Neural cell (in vitro differentiated cells): ENCODE data around the gene MAGEC3. TPM values are rescaled to one million over a fixed set of nuclear protein-coding genes. Genes with fewer than 3 reads are reported as not detected.

Source experiments
- H2AFZ ChIP-seq: fragments of 200-600, 300-800 bp; sonication (generic), shearing (Covaris generic); 2 replicates; pipeline ENCODE4 v1.6.0; 2014; ENCODE audit warnings: low read depth, mild to moderate bottlenecking, antibody characterized with exemption, low read length, moderate library complexity
- H3F3A ChIP-seq: fragments of 200-600 bp; shearing (Covaris generic); 2 replicates; pipeline ENCODE4 v1.6.1; 2016; ENCODE audit warnings: mild to moderate bottlenecking, moderate library complexity, mixed read lengths, antibody characterized with exemption, low read length; ENCODE audit not compliant: insufficient read depth, poor library complexity, severe bottlenecking
- H3K27ac ChIP-seq: fragments of 200-600, 300-800 bp; sonication (generic), shearing (Covaris generic); 2 replicates; pipeline ENCODE4 v1.5.1; 2014; ENCODE audit warnings: mild to moderate bottlenecking, low read length, moderate library complexity
- H3K27me3 ChIP-seq: fragments of 300-800, 200-600 bp; sonication (generic), shearing (Covaris generic); 2 replicates; pipeline ENCODE4 v1.6.0; 2014; ENCODE audit warnings: mild to moderate bottlenecking, low read depth, low read length, moderate library complexity; ENCODE audit not compliant: insufficient read depth
- H3K36me3 ChIP-seq: fragments of 300-800, 200-600 bp; sonication (generic), shearing (Covaris generic); 2 replicates; pipeline ENCODE4 v1.5.1; 2014; ENCODE audit warnings: mild to moderate bottlenecking, antibody characterized with exemption, low read length, moderate library complexity; ENCODE audit not compliant: insufficient read depth
- H3K4me2 ChIP-seq: fragments of 300-800, 200-600 bp; sonication (generic), shearing (Covaris generic); 2 replicates; pipeline ENCODE4 v1.6.0; 2014; ENCODE audit warnings: mild to moderate bottlenecking, low read length
- H3K4me3 ChIP-seq: fragments of 300-800, 200-600 bp; sonication (generic), shearing (Covaris generic); 2 replicates; pipeline ENCODE4 v1.5.1; 2014; ENCODE audit warnings: mild to moderate bottlenecking, low read length, moderate library complexity
- H3K79me2 ChIP-seq: fragments of 200-600 bp; shearing (Covaris generic); replicated peaks from 2 replicates; pipeline ENCODE4 v1.6.0; 2014; ENCODE audit warnings: mild to moderate bottlenecking, low read length, moderate library complexity; ENCODE audit not compliant: insufficient read depth
- H3K9ac ChIP-seq: fragments of 300-800, 200-600 bp; sonication (generic), shearing (Covaris generic); 2 replicates; pipeline ENCODE4 v1.6.1; 2016; ENCODE audit warnings: mild to moderate bottlenecking, low read length, mixed read lengths
- H3K9me2 ChIP-seq: fragments of 200-600 bp; shearing (Covaris generic); 2 replicates; pipeline ENCODE4 v1.6.1; 2016; ENCODE audit warnings: mild to moderate bottlenecking, low read length, mixed read lengths; ENCODE audit not compliant: insufficient read depth
- H3K9me3 ChIP-seq: fragments of 200-600, 300-800 bp; sonication (generic), shearing (Covaris generic); 2 replicates; pipeline ENCODE4 v1.6.1; 2016; ENCODE audit warnings: mild to moderate bottlenecking, mixed run types, low read length, moderate library complexity, mixed read lengths
- H4K20me1 ChIP-seq: fragments of 200-600 bp; shearing (Covaris generic); 2 replicates; pipeline ENCODE4 v1.6.1; 2016; ENCODE audit warnings: mild to moderate bottlenecking, mixed run types; ENCODE audit not compliant: insufficient read depth
- EP300 ChIP-seq: fragments of 450-650 bp; conservative IDR thresholded peaks from 2 replicates; pipeline ENCODE4 v1.6.1; 2014; ENCODE audit warnings: antibody characterized with exemption, mild to moderate bottlenecking, moderate library complexity; ENCODE audit not compliant: poor library complexity, severe bottlenecking
- EZH2 ChIP-seq: fragments of 200-600, 300-800 bp; shearing (Covaris generic), sonication (generic); IDR thresholded peaks from 2 replicates; pipeline ENCODE4 v1.6.1; 2014; ENCODE audit warnings: antibody characterized with exemption, low read length, borderline replicate concordance, mild to moderate bottlenecking; ENCODE audit not compliant: insufficient read depth, poor library complexity, severe bottlenecking
- MXI1 ChIP-seq: fragments of 450-650 bp; conservative IDR thresholded peaks from 2 replicates; pipeline ENCODE4 v1.6.1; 2014; ENCODE audit warnings: antibody characterized with exemption, mild to moderate bottlenecking; ENCODE audit not compliant: poor library complexity, severe bottlenecking
- POLR2AphosphoS5 ChIP-seq: IDR thresholded peaks from 2 replicates; pipeline ENCODE4 v1.6.1; 2012
- RAD21 ChIP-seq: fragments of 450-650 bp; conservative IDR thresholded peaks from 2 replicates; pipeline ENCODE4 v1.6.1; 2014; ENCODE audit warnings: antibody characterized with exemption, mild to moderate bottlenecking, moderate library complexity
- REST ChIP-seq: IDR thresholded peaks from 2 replicates; pipeline ENCODE4 v1.6.1; 2012; ENCODE audit warnings: borderline replicate concordance
- SMC3 ChIP-seq: fragments of 450-650 bp; conservative IDR thresholded peaks from 2 replicates; pipeline ENCODE4 v1.6.1; 2014; ENCODE audit warnings: antibody characterized with exemption, mild to moderate bottlenecking, moderate library complexity; ENCODE audit not compliant: poor library complexity
- TAF1 ChIP-seq: IDR thresholded peaks from 2 replicates; pipeline ENCODE4 v1.6.1; 2012; ENCODE audit warnings: low read depth
- polyA plus RNA-seq: library from polyadenylated mRNA; depleted of rRNA; stranded (reverse); fragments of >200 nt; gene quantifications from 2 replicates; pipeline ENCODE4 v1.2.3, GENCODE V29; 2014

Gene MAGEC3
- polyA plus RNA-seq, 1 donor from 2014 or later = 2.3 TPM

GRCh38 chrX:141832247-141832646 is 5.9 kb upstream of the MAGEC3 start:
- no peak for TF ChIP-seq MXI1
- TF ChIP-seq EP300 = no peak
- no peak for TF ChIP-seq POLR2AphosphoS5
- no peak for TF ChIP-seq TAF1
- TF ChIP-seq SMC3 = no peak
- no peak for TF ChIP-seq RAD21
- TF ChIP-seq REST = no peak
- no peaks in the 10 kb centered on the region for H3K27me3 ChIP-seq
- H3K27ac ChIP-seq = no peak overlapping the region
- no peaks in the 10 kb centered on the region for H3K9me2 ChIP-seq
- H4K20me1 ChIP-seq = no peaks in the 10 kb centered on the region
- H3K9ac ChIP-seq = no peak overlapping the region
- H3K9me3 ChIP-seq = no peaks in the 10 kb centered on the region
- no peaks in the 10 kb centered on the region for H3K79me2 ChIP-seq
- no peaks in the 10 kb centered on the region for H3F3A ChIP-seq
- H2AFZ ChIP-seq = no peak overlapping the region
- no peak overlapping the region for H3K4me3 ChIP-seq
- no peak overlapping the region for H3K4me2 ChIP-seq
- no peaks in the 10 kb centered on the region for H3K36me3 ChIP-seq

DNA sequence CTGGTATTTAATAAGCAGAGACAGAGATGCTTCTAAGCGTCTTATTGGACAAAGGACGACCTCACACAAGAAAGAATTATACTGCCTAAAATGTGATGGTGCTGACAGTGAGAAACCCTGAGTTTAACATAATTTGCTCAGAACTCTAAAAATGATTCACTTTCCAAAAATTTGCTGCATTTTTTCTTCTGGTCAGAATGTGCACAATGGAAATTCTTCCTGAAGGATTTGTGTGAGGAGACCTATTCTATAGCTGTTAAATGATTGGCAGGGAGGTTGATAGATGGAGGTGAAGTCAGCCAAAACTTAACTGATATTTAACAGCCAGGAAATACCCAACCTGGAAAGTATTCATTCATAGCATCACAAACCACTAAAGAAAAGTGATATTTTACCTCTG is 1.7 kb downstream of the MAGEC3 start:
- no peaks in the 10 kb centered on the region for H3F3A ChIP-seq
- H3K4me2 ChIP-seq = no peak overlapping the region
- H3K9ac ChIP-seq = no peak overlapping the region
- H4K20me1 ChIP-seq = no peaks in the 10 kb centered on the region
- H3K27ac ChIP-seq = no peak overlapping the region
- no peaks in the 10 kb centered on the region for H3K9me2 ChIP-seq
- no peak for TF ChIP-seq RAD21
- TF ChIP-seq EZH2 = no peak
- TF ChIP-seq MXI1 = no peak
- no peak for TF ChIP-seq EP300
- TF ChIP-seq REST = no peak
- no peaks in the 10 kb centered on the region for H3K9me3 ChIP-seq
- no peak overlapping the region for H2AFZ ChIP-seq
- no peaks in the 10 kb centered on the region for H3K27me3 ChIP-seq
- H3K36me3 ChIP-seq = no peaks in the 10 kb centered on the region
- no peak overlapping the region for H3K4me3 ChIP-seq
- H3K79me2 ChIP-seq = no peaks in the 10 kb centered on the region
